HG03469 (cell line): ENCODE results near the gene AKAP13.
A peak's percentile ranks its signal among the peaks of the same experiment; 100 is the strongest.
"Not testable (repeated sequence)": the region's sequence is repeated elsewhere in the genome, so short reads cannot be mapped to it uniquely, and the experiment has no call there.

Experiments
- ATAC-seq: cut with Tn5 transposase; IDR thresholded peaks from one replicate; pipeline ENCODE4 v1.9.1; 2021; ENCODE audit warnings: mild to moderate bottlenecking, moderate library complexity, moderate number of reproducible peaks; ENCODE audit not compliant: unreplicated experiment

The AKAP13 gene

DNA sequence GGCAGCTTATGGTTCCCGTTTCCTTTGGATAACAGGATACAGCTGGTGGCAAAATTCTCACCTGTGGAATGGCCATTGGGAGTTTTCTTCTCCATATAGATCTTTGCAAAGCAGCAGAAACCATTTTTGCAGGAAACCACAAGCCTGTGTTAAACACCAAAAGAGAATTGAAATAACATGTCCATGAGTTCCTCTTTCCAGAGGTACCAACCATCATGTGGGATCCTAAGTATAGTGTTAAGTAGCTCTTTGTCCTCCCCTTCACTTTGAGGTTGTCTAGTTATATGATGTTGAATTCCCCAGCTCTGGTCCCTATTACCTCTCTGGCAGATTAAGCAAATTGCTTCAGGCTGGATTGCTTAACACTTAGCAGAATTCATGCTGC, 94.9 kb downstream of the AKAP13 start:
- ATAC-seq = no peak

DNA sequence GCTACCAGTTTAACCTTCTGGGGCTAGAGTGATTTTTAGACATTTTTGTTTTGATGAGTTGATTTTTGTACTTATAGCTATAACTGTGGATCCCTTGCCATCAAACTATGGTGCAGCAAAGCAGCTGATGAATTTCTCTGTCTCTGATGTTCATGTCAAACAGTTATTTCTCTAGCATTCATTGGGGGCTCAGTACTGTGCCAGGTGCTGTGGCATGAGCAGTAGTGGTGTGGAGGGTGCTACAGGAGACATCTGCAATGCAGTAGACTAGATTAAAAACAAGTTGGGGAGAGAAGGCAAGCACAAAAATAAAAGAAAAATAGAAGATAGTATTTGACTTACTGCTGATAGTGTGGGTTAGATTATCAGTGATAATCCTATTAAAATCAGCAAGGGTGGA, 95.3 kb downstream of the AKAP13 start:
- no peak for ATAC-seq

DNA sequence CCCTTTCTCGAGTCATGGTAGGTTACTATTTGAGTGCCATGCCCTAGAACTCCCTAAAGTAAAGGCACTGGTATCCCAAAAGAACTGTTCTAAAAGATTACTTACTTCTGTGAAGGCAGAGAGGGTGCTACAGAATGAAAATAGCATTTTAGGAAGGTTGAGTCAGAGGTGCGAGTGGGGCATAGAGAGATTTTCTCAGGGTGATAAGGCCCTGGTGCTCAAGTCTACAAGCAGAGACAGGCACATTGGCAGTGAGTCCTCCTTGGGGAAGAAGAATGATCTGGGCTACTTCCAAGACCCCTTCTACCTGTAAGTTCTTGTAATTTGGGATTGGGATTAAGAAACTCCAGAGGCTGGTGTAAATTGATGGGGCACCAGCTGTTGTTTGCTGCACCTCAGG, 96.7 kb downstream of the AKAP13 start:
- no peak for ATAC-seq

DNA sequence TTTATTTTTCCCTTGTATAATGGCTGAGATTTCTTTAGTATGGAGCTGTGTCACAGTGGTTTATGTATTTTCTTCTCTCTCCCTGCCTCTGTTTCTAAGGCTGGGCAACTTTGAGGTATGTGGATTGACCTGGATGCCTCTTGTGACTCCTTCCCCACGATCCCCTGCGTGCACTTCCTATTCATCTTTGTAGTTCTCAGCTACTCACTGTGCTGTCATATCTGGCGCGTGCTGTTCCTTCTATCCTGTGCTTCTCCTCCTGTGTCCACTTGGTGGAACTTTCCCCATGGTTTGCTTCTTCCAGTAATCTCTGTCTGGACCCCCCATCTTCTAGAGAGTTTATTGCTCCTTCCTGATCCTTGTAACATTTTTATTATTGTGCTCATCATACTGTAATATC, 97.3 kb downstream of the AKAP13 start:
- ATAC-seq = no peak

DNA sequence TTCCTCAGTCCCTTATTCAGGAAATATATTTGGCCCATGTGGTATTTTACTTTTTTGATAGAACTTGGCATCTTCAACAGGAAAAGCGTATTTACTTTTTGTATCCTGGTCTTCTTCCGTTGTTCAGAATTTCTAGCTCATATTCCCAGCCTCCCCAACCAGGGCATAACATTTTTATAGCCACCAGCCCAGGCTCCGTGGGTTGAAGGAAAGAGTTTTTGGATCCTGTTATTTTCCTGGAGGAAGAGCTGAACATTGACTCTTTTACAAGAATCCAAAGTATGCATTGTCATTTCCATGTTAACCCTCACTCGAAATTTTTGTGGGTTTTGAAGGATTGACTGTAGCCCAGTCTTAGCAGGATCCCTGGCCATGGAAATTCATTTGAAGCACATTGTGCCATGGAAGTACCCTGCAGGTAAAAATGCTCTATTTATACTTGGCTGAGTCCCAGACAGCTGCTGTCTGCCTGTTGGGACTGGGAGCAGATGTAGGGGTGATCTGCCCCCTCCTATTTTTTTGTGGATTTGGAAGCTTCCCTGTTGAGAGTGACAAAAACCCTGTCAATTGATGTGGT, 98.8 kb downstream of the AKAP13 start:
- no peak for ATAC-seq

DNA sequence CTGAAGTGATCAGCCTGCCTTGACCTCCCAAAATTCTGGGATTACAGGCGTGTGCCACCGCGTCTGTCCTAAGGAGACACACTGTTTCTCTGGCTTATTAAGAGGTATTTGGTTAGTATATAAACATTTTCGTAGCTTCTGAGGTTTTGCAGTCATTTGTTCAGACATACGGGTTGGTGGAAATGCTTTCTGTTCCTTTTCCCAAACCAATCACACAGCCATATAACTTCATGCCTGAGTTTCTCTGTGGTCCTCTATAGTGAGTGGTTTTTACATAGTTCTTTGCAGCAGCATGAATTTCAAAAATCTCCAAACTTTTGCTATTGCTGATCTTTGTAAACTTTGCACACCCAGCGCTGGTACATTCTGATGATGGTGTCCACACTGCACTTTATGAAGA, 100.5 kb downstream of the AKAP13 start:
- ATAC-seq = no peak

DNA sequence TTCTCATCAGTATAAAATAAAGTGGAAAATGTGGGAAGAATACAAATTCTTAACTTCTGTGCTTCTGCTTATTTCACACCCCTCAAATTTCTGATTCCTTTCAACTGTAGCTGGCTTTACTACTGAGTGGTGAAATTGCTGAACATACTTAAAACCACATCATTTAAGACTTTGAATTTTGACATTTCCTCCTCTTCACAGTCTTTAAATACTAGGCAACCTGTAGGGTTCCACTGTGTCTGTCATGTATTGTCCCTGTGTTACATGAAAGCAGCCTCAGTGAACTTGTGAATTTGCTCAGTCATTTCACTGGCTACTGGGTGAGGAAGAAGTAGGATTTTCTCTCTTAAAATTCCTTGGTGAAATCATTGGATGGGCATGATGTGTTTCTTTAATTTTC, 101.1 kb downstream of the AKAP13 start:
- ATAC-seq = not testable (repeated sequence)

DNA sequence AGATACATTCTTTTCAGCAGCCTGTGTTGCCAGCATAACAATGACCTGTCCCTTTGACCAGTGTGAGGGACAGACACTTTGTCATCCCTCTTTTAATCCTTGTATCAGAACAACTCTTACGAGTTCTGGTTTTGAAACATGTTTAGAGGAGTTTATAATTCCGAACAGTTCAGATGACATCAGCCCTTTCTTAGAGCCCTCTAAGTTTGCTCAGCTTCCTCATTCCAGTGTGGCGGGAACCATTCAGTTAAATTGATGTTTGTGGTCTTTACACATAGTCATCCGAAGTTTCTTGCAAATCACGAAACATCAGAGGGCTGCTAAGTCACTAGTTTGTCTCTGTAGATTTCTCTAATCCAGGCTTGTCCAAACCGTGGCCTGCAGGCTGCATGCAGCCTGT, 102.5 kb downstream of the AKAP13 start:
- ATAC-seq = no peak

DNA sequence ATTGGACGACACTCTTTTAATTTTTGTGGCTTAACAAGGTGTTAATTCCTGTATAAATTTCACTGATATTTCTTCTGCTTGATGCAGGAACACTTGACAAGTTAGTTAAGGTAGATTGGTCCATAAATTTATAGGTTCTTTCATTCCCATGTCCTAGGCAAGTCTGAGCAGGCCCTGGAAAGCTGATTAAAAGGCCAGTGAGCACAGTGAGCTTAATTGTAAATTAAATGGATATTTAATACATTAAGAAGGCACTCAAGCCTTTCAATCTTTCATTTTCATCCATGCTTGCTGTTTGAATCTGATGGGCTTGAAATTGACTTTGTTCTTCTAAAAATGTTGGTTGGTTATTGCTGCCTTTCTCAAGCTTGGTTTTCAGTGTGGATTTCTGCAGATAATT, 103.6 kb downstream of the AKAP13 start:
- ATAC-seq = not testable (repeated sequence)

DNA sequence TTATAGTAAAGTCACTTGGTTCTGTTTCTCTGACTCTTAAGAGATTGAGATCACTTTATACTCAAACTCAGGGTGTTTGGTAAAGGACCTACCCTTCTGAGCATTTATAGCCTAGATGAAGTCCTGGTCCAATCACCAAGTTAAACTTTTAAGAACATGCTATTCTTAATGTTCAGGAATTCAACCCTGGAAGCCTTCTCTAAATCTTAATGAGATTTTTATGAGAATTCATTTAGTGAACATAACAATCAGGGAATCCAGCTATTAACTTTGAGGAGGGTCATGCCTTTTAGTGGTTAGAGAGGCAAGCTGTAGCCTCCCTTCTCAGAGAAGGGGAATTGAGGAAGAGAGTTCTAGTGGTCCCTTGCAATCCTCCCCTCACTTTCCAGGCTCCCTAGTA, 104.5 kb downstream of the AKAP13 start:
- not testable (repeated sequence) for ATAC-seq

DNA sequence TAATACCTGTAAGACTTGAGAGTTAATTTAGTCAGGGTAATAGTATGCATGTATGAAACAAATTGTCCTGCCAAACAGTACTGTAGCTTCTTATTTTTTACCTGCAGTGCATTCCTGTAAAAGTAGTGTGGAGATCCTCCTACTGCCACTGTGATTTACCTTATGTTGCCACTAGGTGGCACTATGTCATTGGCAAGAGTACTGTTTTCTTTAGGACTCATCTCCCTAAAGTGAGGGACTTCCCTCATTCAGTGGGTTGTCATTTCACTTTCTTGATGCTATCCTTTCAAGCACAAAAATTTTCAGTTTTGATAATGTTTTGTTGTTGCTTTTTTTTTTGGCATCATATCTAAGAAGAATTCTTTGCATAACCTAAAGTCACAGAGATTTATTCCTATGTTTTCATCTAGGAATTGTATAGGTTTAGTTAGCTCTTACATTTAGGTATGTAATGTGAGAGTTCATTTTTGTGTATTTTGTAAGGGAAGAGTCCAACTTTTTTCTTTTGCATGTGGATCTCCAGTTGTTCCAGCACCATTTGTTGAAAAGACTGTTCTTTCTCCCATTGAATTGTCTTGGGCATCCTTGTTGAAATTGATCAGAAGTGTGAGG, 105.7 kb downstream of the AKAP13 start:
- peak; percentile 64 for ATAC-seq

DNA sequence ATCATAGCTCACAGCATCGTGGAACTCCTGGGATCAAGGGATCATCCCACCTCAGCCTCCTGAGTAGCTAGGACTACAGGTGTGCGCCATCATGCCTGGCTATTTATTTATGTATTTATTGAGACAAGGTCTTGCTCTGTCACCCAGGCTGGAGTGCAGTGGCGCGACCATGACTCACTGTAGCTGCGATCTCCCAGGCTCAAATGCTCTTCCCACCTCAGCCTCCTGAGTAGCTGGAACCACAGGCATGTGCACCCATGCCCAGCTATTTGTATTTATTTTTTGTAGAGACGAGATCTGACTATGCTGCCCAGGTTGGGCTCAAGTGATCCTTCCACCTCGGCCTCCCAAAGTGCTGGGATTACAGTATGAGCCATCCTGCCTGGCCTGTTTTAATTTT, 107.4 kb downstream of the AKAP13 start:
- not testable (repeated sequence) for ATAC-seq

DNA sequence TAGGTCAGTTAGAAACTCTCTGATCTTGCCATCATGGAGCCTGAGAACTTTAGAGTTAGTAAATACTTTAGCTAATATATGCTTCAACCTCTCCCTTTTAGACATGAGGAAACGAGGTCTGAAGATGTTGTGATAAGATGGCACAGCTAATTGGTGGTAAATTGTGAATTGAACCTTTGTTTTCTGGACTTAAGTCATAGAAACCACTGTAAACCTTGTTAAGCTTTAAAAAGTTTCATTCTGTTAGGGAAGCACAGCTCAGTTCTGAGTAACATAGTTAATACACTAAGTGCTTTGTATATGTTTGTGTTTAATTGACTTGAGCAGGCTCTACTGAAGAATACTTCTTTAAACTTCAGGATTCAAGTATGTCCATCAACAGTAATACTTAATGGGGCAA, 108.6 kb downstream of the AKAP13 start:
- ATAC-seq = no peak

DNA sequence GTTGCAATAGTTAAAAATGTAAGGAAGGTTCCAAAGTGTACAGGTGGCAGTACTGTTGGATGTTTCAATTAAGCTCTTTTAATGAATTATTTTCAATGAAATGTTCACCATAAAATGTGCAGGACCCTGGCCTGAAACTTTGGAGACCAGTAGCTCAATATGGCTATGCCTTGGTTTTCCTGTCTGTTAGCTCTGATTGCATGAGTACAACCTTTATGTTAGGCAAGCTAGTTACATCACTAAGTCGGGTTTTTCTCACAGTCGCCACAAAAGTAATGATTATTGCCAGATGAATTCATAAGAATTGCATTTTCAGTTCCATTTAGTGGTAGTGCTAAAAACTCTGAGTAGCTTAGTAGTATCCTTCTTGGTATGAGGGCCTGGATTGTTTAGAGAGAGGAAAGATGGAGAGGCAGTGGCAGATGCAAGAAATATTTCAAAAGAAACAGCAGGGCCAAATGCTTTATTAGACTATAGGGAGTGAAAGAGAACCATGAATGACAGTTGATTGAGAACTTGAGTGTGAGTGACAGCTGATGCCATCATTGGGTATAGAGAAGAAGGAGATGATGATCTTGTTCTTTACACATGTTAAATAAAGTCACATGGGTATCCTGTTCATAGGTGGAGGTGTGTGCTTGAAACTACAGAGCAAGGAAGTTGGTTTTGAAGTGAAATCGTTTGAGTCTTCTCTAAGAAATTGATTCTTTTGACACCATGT, 109.5 kb downstream of the AKAP13 start:
- ATAC-seq = no peak

DNA sequence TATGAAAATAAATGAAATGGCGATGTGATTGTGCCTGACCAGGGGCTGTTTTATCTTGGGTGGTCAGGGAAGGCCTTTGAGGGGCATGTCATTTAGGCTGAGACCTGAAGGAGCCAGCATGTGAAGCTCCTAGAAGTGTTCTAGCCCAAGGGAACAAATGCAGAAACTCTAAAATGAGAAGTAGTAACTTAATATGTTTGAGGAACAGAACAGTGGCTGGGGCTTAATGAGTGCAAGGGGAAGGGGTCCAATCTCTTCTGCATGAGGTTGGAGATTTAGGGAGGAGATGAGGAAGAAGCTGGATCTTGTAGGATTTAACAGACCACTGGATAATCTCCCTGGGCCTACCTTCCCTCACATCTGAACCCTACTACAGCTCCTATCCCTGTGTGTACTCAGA, 110.5 kb downstream of the AKAP13 start:
- ATAC-seq = no peak

DNA sequence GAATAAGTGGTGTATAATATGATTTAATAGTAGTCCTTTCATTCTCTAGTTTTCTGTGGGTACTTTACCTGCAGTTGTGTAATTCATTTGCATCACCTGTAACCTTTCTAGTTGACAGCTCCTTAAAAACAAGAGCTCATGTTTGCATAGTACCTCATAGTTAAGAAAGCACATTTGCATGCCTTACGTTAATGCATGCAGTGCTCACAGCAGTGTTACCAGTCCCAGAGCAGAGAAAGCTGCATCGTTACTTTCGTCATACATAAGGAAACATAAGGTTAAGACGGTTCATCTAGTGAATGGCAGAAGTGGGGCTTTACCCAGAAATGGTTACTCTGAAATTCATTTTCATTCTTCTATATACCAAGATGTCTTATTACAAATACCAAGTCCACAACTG, 111.3 kb downstream of the AKAP13 start:
- no peak for ATAC-seq

DNA sequence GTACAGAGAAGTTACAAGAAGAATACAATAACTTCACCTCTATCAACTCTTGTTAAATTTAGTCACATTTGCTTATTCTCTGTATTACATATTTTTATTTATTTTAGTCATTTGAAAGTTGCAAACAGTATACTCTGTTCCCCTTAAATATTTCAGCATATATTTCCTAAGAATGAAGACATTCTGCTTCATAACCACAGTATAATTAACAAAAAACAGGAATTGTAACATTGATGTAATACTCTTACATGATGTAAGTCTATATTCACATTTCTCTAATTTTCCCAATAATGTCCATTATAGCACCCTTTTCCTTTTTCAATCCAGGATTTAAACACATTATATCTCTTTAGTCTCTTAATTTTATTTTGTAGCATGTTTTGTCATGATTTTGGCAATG, 112.0 kb downstream of the AKAP13 start:
- no peak for ATAC-seq

DNA sequence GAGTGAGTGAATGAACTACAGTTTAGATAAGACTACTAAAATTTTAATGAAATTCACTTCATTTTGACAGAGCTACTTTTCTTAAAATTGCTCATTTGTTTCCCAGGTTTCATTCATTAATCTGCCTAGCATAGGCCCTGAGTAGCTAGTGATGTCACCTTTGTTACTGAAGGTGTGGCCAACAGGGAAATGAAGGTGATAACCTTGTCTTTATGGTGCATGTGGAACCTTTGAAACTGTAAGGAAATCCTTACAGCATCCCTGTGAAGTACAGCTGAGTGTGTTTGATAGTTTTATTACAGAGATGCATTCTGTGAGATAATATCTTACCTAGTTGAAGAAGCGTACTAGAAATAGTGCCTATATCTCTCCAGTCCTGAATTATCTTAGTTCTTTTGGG, 112.9 kb downstream of the AKAP13 start:
- no peak for ATAC-seq

DNA sequence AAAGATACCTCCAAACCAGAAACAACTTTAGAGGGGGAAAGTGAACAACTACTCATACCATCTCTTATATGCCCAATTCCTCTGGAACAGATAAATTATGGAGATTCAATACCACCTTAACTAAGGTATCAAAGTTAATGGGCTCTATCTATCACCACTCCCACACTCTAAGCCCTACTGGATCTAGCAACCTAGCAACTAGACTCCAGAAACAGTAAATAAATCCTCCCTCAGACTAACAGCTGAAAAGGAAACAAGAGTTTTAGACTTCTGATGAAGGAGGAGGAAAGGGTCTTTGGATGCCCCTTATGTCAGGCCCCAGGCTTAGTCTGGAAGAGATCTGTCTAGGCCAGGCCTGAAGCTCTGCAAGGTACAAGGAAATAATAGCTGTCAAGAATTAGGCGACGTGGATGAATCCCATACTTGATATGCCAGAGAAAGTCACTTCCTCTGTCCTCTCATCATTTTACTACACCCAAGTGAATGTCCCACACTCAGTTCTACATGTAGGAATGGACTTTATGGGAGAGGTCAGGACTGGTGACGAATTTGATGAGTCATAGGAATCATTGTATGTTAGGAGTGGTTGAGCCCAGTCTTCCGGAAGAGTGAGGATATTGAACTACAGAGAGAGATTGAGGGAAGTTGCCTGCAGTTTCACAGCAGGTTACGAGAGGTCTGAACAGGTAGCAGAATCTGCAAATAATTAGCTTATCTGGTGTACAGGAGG, 113.8 kb downstream of the AKAP13 start:
- ATAC-seq = no peak

DNA sequence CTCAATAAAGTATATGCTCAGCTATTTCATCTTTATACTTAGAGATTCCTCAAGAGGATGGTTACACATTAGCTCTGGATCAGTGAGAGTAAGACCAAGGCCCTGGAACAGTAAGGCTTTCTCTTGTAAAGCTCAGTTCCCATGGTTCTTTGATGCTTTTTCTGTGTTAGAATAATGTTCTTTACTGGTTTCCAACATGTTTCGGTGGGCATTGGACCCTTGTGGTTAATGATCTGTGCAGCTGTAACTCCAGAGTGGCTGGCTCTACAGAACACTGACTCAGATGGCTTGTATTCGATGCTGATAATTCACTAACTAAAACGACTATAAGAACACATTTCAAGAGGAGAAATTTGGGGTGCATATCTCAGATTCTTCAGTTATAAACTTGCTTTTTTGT, 114.7 kb downstream of the AKAP13 start:
- no peak for ATAC-seq

DNA sequence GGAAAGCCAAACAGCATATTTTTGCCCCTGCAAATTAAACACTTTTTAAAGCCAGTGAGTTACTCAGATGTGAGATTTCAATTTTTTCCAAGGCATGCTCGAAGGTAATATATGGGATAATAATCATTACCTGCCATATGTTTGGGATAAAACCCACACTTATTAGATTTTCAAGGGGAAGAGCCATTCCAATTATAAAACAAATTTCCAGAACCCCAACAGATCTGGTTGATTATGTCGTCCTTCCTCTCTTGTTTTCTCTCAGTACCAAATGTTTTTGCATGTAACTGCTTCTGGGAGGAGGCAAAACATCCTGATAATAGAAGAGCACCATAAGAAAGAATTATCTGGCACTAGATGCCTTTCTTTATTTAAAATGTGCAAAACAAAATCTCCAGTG, 115.1 kb downstream of the AKAP13 start:
- no peak for ATAC-seq

DNA sequence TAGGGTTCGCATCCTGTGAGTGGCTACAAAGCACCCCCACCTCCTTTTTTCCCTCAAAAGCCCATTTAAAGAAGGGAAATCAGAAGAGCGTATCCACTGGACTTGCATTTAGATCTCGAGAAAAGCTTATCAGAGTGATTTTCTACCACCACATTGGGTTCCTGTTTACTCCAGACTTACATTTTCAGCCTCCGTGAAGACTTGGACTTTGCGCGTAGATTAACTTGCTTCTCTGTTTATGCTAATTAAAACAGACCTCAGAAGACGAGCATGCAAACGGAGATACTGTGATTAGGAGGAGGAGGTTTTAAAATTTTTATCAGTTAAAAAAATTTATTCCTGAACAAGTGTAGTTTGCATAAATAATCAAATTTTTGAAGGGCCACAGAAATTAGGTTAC, 115.7 kb downstream of the AKAP13 start:
- ATAC-seq = no peak
